ENCODE measurements around the gene ABCB8. TPM values are rescaled to one million over a fixed set of nuclear protein-coding genes. Genes with fewer than 3 reads are reported as not detected.

Gene ABCB8
- total and polyA plus RNA-seq, 9 of the 15 experiments (the other 6 are each of a cell fraction or from before 2014, with no cell fraction given), result 7.6 to 106 (median 36.3) TPM

- TF ChIP-seq THAP12 (CRISPR knock-in tag; IDR thresholded peaks at IDR 0.05) (no peak; the same call in 1 of the 2 replicates), RUNX1 (IDR thresholded peaks at IDR 0.05; ENCODE audit: low read depth) (no peak), GTF3C2 (IDR thresholded peaks at IDR 0.05; ENCODE audit: borderline replicate concordance, extremely low read depth, insufficient read length) (no peak), SMARCE1 (IDR thresholded peaks at IDR 0.05) (0 out of 2 replicates have a peak, but pooled peaks have one; percentile 54), NBN (IDR thresholded peaks at IDR 0.05; ENCODE audit: low read depth) (0 out of 2 replicates have a peak, but pooled peaks have one; percentile 28), HES1 (IDR thresholded peaks at IDR 0.05; ENCODE audit: low read depth) (no peak), KLF1 (tag; IDR thresholded peaks at IDR 0.05) (no peak), DMBX1 (CRISPR knock-in tag; IDR thresholded peaks at IDR 0.05; ENCODE audit: borderline replicate concordance) (0 out of 2 replicates have a peak, but pooled peaks have one; percentile 7), PURB (CRISPR knock-in tag; IDR thresholded peaks at IDR 0.05; ENCODE audit: low read depth) (no peak), UBTF (IDR thresholded peaks at IDR 0.05; ENCODE audit: borderline replicate concordance in 1 of 2, low read depth in 2 of 2, low read length in 2 of 2) (peak; percentile 35 to 70; a peak in 2 of 4 replicates), ZNF274 (IDR thresholded peaks at IDR 0.05; ENCODE audit: borderline replicate concordance, low read depth, low read length) (no peak), TEAD4 (IDR thresholded peaks at IDR 0.05; ENCODE audit: low read length) (no peak), TEAD4 (CRISPR knock-in tag; IDR thresholded peaks at IDR 0.05; ENCODE audit: borderline replicate concordance) (no peak), JUN (IDR thresholded peaks at IDR 0.05; ENCODE audit: borderline replicate concordance, low read depth, low read length) (no peak), JUN (CRISPR knock-in tag; IDR thresholded peaks at IDR 0.05; ENCODE audit: borderline replicate concordance) (peak; percentile 83), KHSRP (IDR thresholded peaks at IDR 0.05) (no peak), LEF1 (IDR thresholded peaks at IDR 0.05) (0 out of 2 replicates have a peak, but pooled peaks have one; percentile 27)
- TF ChIP-seq, protein P1, sequence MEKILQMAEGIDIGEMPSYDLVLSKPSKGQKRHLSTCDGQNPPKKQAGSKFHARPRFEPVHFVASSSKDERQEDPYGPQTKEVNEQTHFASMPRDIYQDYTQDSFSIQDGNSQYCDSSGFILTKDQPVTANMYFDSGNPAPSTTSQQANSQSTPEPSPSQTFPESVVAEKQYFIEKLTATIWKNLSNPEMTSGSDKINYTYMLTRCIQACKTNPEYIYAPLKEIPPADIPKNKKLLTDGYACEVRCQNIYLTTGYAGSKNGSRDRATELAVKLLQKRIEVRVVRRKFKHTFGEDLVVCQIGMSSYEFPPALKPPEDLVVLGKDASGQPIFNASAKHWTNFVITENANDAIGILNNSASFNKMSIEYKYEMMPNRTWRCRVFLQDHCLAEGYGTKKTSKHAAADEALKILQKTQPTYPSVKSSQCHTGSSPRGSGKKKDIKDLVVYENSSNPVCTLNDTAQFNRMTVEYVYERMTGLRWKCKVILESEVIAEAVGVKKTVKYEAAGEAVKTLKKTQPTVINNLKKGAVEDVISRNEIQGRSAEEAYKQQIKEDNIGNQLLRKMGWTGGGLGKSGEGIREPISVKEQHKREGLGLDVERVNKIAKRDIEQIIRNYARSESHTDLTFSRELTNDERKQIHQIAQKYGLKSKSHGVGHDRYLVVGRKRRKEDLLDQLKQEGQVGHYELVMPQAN (IDR thresholded peaks at IDR 0.05; ENCODE audit: borderline replicate concordance), result peak; percentile 83
Observed at GRCh38 chr7:151080067-151080521, 51.8 kb downstream of the ABCB8 start (continued).

All from K562 (cell line).